Erythroblast (primary cell): ENCODE measurements around the gene LCK.
"Not testable (repeated sequence)": the region's sequence is repeated elsewhere in the genome, so short reads cannot be mapped to it uniquely, and the experiment has no call there.

ENCODE experiments used
- DNase-seq, 2 experiments: peaks; one replicate each; lab custom pipeline; 2025; lab: John Stamatoyannopoulos, UW
- GATA1 ChIP-seq: IDR thresholded peaks from 2 replicates; pipeline ENCODE4 v1.6.1; 2011; ENCODE audit warnings: low read depth, mild to moderate bottlenecking, control low read depth, low read length, moderate library complexity
- POLR2A ChIP-seq: IDR thresholded peaks from 2 replicates; pipeline ENCODE4 v1.6.1; 2011; ENCODE audit warnings: mild to moderate bottlenecking, low read length

The LCK gene

GRCh38 chr1:32274646-32275340 is 23.7 kb downstream of the LCK start:
- DNase-seq = no peak
- TF ChIP-seq GATA1 (no peak), POLR2A (no peak)

GRCh38 chr1:32275424-32275823 is 24.4 kb downstream of the LCK start:
- DNase-seq = no peak
- TF ChIP-seq POLR2A (no peak), GATA1 (no peak)

- no peak for DNase-seq
- TF ChIP-seq POLR2A (no peak), GATA1 (no peak)
Observed at GRCh38 chr1:32276032-32276782, 25.1 kb downstream of the LCK start.

GRCh38 chr1:32284777-32285176 is 33.7 kb downstream of the LCK start:
- not testable (repeated sequence) for DNase-seq

- TF ChIP-seq POLR2A (no peak), GATA1 (no peak)
- no peak for DNase-seq
Observed at GRCh38 chr1:32285658-32286057, 34.6 kb downstream of the LCK start.

GRCh38 chr1:32286763-32287162 is 35.7 kb downstream of the LCK start:
- TF ChIP-seq GATA1 = no peak
- no peak for TF ChIP-seq POLR2A
- DNase-seq = no peak

GRCh38 chr1:32289256-32289655 is 38.2 kb downstream of the LCK start:
- TF ChIP-seq GATA1 = no peak
- no peak for TF ChIP-seq POLR2A
- DNase-seq = no peak

- peak; percentile 22 to 62 for DNase-seq
- TF ChIP-seq GATA1 (no peak), POLR2A (no peak)
Observed at GRCh38 chr1:32291145-32291707, 40.2 kb downstream of the LCK start.

GRCh38 chr1:32291708-32292538 is 40.9 kb downstream of the LCK start, which contains the start of gene HDAC1:
TSS of gene HDAC1 (plus strand) at chr1:32292083. CDS start at chr1:32292170, 87 bp downstream.
- DNase-seq = peak; percentile 99
- TF ChIP-seq POLR2A = peak; percentile 51
- TF ChIP-seq GATA1 = no peak

- DNase-seq = not testable (repeated sequence)
Observed at GRCh38 chr1:32298211-32298610, 47.1 kb downstream of the LCK start.

GRCh38 chr1:32299327-32299726 is 48.3 kb downstream of the LCK start:
- no peak for TF ChIP-seq GATA1
- no peak for TF ChIP-seq POLR2A
- DNase-seq = peak; percentile 40 to 72

- no peak for DNase-seq
- TF ChIP-seq GATA1 (no peak), POLR2A (no peak)
Observed at GRCh38 chr1:32303358-32303757, 52.3 kb downstream of the LCK start.

GRCh38 chr1:32303997-32304622 is 53.0 kb downstream of the LCK start:
- TF ChIP-seq POLR2A = no peak
- no peak for TF ChIP-seq GATA1
- no peak for DNase-seq
